Neural cell (in vitro differentiated cells): ENCODE measurements around the gene HSPB2. TPM values are rescaled to one million over a fixed set of nuclear protein-coding genes. Genes with fewer than 3 reads are reported as not detected.
"Not testable (repeated sequence)": the region's sequence is repeated elsewhere in the genome, so short reads cannot be mapped to it uniquely, and the experiment has no call there.

ENCODE experiments used
- H2AFZ ChIP-seq: fragments of 200-600, 300-800 bp; sonication (generic), shearing (Covaris generic); 2 replicates; pipeline ENCODE4 v1.6.0; 2014; ENCODE audit warnings: low read depth, mild to moderate bottlenecking, antibody characterized with exemption, low read length, moderate library complexity
- H3F3A ChIP-seq: fragments of 200-600 bp; shearing (Covaris generic); 2 replicates; pipeline ENCODE4 v1.6.1; 2016; ENCODE audit warnings: mild to moderate bottlenecking, moderate library complexity, mixed read lengths, antibody characterized with exemption, low read length; ENCODE audit not compliant: insufficient read depth, poor library complexity, severe bottlenecking
- H3K27ac ChIP-seq: fragments of 200-600, 300-800 bp; sonication (generic), shearing (Covaris generic); 2 replicates; pipeline ENCODE4 v1.5.1; 2014; ENCODE audit warnings: mild to moderate bottlenecking, low read length, moderate library complexity
- H3K27me3 ChIP-seq: fragments of 300-800, 200-600 bp; sonication (generic), shearing (Covaris generic); 2 replicates; pipeline ENCODE4 v1.6.0; 2014; ENCODE audit warnings: mild to moderate bottlenecking, low read depth, low read length, moderate library complexity; ENCODE audit not compliant: insufficient read depth
- H3K36me3 ChIP-seq: fragments of 300-800, 200-600 bp; sonication (generic), shearing (Covaris generic); 2 replicates; pipeline ENCODE4 v1.5.1; 2014; ENCODE audit warnings: mild to moderate bottlenecking, antibody characterized with exemption, low read length, moderate library complexity; ENCODE audit not compliant: insufficient read depth
- H3K4me2 ChIP-seq: fragments of 300-800, 200-600 bp; sonication (generic), shearing (Covaris generic); 2 replicates; pipeline ENCODE4 v1.6.0; 2014; ENCODE audit warnings: mild to moderate bottlenecking, low read length
- H3K4me3 ChIP-seq: fragments of 300-800, 200-600 bp; sonication (generic), shearing (Covaris generic); 2 replicates; pipeline ENCODE4 v1.5.1; 2014; ENCODE audit warnings: mild to moderate bottlenecking, low read length, moderate library complexity
- H3K79me2 ChIP-seq: fragments of 200-600 bp; shearing (Covaris generic); replicated peaks from 2 replicates; pipeline ENCODE4 v1.6.0; 2014; ENCODE audit warnings: mild to moderate bottlenecking, low read length, moderate library complexity; ENCODE audit not compliant: insufficient read depth
- H3K9ac ChIP-seq: fragments of 300-800, 200-600 bp; sonication (generic), shearing (Covaris generic); 2 replicates; pipeline ENCODE4 v1.6.1; 2016; ENCODE audit warnings: mild to moderate bottlenecking, low read length, mixed read lengths
- H3K9me2 ChIP-seq: fragments of 200-600 bp; shearing (Covaris generic); 2 replicates; pipeline ENCODE4 v1.6.1; 2016; ENCODE audit warnings: mild to moderate bottlenecking, low read length, mixed read lengths; ENCODE audit not compliant: insufficient read depth
- H3K9me3 ChIP-seq: fragments of 200-600, 300-800 bp; sonication (generic), shearing (Covaris generic); 2 replicates; pipeline ENCODE4 v1.6.1; 2016; ENCODE audit warnings: mild to moderate bottlenecking, mixed run types, low read length, moderate library complexity, mixed read lengths
- H4K20me1 ChIP-seq: fragments of 200-600 bp; shearing (Covaris generic); 2 replicates; pipeline ENCODE4 v1.6.1; 2016; ENCODE audit warnings: mild to moderate bottlenecking, mixed run types; ENCODE audit not compliant: insufficient read depth
- CTCF ChIP-seq: fragments of 450-650 bp; IDR thresholded peaks from 2 replicates; pipeline ENCODE4 v1.5.1; 2014; ENCODE audit warnings: antibody characterized with exemption, mild to moderate bottlenecking, moderate library complexity; ENCODE audit not compliant: poor library complexity, severe bottlenecking
- EP300 ChIP-seq: fragments of 450-650 bp; conservative IDR thresholded peaks from 2 replicates; pipeline ENCODE4 v1.6.1; 2014; ENCODE audit warnings: antibody characterized with exemption, mild to moderate bottlenecking, moderate library complexity; ENCODE audit not compliant: poor library complexity, severe bottlenecking
- EZH2 ChIP-seq: fragments of 200-600, 300-800 bp; shearing (Covaris generic), sonication (generic); IDR thresholded peaks from 2 replicates; pipeline ENCODE4 v1.6.1; 2014; ENCODE audit warnings: antibody characterized with exemption, low read length, borderline replicate concordance, mild to moderate bottlenecking; ENCODE audit not compliant: insufficient read depth, poor library complexity, severe bottlenecking
- MXI1 ChIP-seq: fragments of 450-650 bp; conservative IDR thresholded peaks from 2 replicates; pipeline ENCODE4 v1.6.1; 2014; ENCODE audit warnings: antibody characterized with exemption, mild to moderate bottlenecking; ENCODE audit not compliant: poor library complexity, severe bottlenecking
- POLR2AphosphoS5 ChIP-seq: IDR thresholded peaks from 2 replicates; pipeline ENCODE4 v1.6.1; 2012
- RAD21 ChIP-seq: fragments of 450-650 bp; conservative IDR thresholded peaks from 2 replicates; pipeline ENCODE4 v1.6.1; 2014; ENCODE audit warnings: antibody characterized with exemption, mild to moderate bottlenecking, moderate library complexity
- REST ChIP-seq: IDR thresholded peaks from 2 replicates; pipeline ENCODE4 v1.6.1; 2012; ENCODE audit warnings: borderline replicate concordance
- SMC3 ChIP-seq: fragments of 450-650 bp; conservative IDR thresholded peaks from 2 replicates; pipeline ENCODE4 v1.6.1; 2014; ENCODE audit warnings: antibody characterized with exemption, mild to moderate bottlenecking, moderate library complexity; ENCODE audit not compliant: poor library complexity
- TAF1 ChIP-seq: IDR thresholded peaks from 2 replicates; pipeline ENCODE4 v1.6.1; 2012; ENCODE audit warnings: low read depth
- polyA plus RNA-seq: library from polyadenylated mRNA; depleted of rRNA; stranded (reverse); fragments of >200 nt; gene quantifications from 2 replicates; pipeline ENCODE4 v1.2.3, GENCODE V29; 2014

The HSPB2 gene
- polyA plus RNA-seq, 1 donor from 2014 or later: not detected

- no peaks in the 10 kb centered on the region for H3K36me3 ChIP-seq
- H3K9me2 ChIP-seq: no peaks in the 10 kb centered on the region
- TF ChIP-seq EZH2: no peak
- TF ChIP-seq REST: no peak
- TF ChIP-seq EP300: no peak
- TF ChIP-seq SMC3: no peak
- TF ChIP-seq RAD21: no peak
- TF ChIP-seq POLR2AphosphoS5: no peak
- no peak for TF ChIP-seq MXI1
- TF ChIP-seq CTCF: no peak
- no peak for TF ChIP-seq TAF1
These were observed 17.9 kb downstream of the HSPB2 start for GRCh38 chr11:111930472-111930871.

GRCh38 chr11:111932611-111932950 is 20.0 kb downstream of the HSPB2 start:
- no peak overlapping the region for H3K4me2 ChIP-seq
- no peaks in the 10 kb centered on the region for H3F3A ChIP-seq
- H3K4me3 ChIP-seq: no peak overlapping the region
- H3K27me3 ChIP-seq: no peaks in the 10 kb centered on the region
- H3K9me3 ChIP-seq: no peaks in the 10 kb centered on the region
- peaks cover 10% of the 10 kb centered on the region for H3K79me2 ChIP-seq
- no peaks in the 10 kb centered on the region for H4K20me1 ChIP-seq
- H3K27ac ChIP-seq: no peak overlapping the region
- no peaks in the 10 kb centered on the region for H3K9me2 ChIP-seq
- no peaks in the 10 kb centered on the region for H3K36me3 ChIP-seq
- H3K9ac ChIP-seq: no peak overlapping the region
- no peak overlapping the region for H2AFZ ChIP-seq
- no peak for TF ChIP-seq SMC3
- TF ChIP-seq POLR2AphosphoS5: no peak
- TF ChIP-seq EZH2: no peak
- no peak for TF ChIP-seq TAF1
- no peak for TF ChIP-seq RAD21
- TF ChIP-seq CTCF: no peak
- TF ChIP-seq MXI1: no peak
- no peak for TF ChIP-seq EP300
- no peak for TF ChIP-seq REST

More at GRCh38 chr11:111930472-111930871, 17.9 kb downstream of the HSPB2 start:
- Histone ChIP-seq H3F3A (peaks cover 4% of the 10 kb centered on the region), H3K27me3 (no peaks in the 10 kb centered on the region), H4K20me1 (no peaks in the 10 kb centered on the region), H3K4me3 (no peak overlapping the region), H3K79me2 (peaks cover 3% of the 10 kb centered on the region), H3K4me2 (no peak overlapping the region), H3K9ac (no peak overlapping the region), H2AFZ (no peak overlapping the region), H3K9me3 (no peaks in the 10 kb centered on the region), H3K27ac (no peak overlapping the region)

- not testable (repeated sequence) for H3K27me3 ChIP-seq, H3K27ac ChIP-seq, H4K20me1 ChIP-seq, H3K9ac ChIP-seq, H3K4me2 ChIP-seq, H3K36me3 ChIP-seq, H3F3A ChIP-seq, H3K4me3 ChIP-seq, H3K9me3 ChIP-seq, H3K9me2 ChIP-seq, H2AFZ ChIP-seq
- peaks cover 15% of the 10 kb centered on the region for H3K79me2 ChIP-seq
These were observed 20.6 kb downstream of the HSPB2 start for GRCh38 chr11:111933176-111933575.
